HG02610 (cell line): ENCODE results near the gene SAXO2.
"Not testable (repeated sequence)": the region's sequence is repeated elsewhere in the genome, so short reads cannot be mapped to it uniquely, and the experiment has no call there.

Source experiments
- ATAC-seq: cut with Tn5 transposase; IDR thresholded peaks from one replicate; pipeline ENCODE4 v1.9.1; 2021; ENCODE audit warnings: mild to moderate bottlenecking, moderate library complexity; ENCODE audit not compliant: unreplicated experiment

Gene SAXO2, protein sequence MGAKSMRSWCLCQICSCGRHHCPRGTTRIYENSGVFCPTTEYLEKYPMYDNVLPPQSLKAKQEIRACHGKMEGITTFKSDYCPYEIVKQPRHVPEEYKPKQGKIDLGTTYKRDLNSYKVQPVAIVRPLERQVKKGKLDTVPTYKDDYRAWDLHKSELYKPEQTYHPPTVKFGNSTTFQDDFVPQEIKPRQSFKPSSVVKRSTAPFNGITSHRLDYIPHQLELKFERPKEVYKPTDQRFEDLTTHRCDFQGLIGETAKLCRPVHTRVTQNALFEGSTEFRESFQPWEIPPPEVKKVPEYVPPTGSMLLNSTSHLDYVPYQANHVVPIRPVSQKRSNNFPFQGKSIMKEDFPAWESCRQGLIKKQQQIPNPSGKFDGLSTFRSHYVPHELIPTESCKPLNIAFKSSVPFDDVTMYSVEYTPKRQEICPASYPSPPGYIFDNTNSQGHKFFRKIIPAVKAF

DNA sequence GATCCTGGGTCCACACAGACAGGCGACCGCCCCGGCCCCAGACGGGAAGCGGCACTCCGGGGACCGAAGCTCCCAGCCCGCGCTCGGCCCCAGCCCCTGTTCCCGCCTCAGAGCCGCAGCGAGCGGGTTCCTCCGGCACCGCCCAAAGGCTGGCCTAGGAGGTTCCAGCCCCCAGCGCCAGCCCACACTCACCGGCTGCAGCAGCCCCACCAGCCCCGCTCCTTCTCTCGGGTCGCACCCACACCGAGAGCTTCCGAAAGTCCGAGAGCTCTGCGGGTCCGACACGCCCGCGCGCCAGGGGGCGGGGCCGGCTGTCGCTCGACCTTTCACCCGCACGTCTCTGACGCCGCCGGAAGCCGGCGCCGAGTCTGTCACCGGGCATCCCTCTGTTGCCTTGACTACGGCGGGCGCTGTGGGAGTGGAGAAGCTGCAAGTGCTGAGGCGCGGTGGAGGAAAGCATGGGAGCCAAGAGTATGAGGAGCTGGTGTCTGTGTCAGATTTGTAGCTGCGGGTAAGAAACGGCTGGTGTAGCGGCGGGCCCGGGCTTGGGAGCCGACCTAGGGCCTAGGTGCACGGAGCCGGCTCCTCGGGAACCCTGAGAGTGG lies at the start of gene SAXO2, which contains the start of gene EFL1:
Gene SAXO2 (plus strand): TSS at position 397 of the 605 bp plus-strand sequence. CDS start 62 bp downstream, at position 459.
Gene EFL1 (minus strand): TSS at position 313 of the 605 bp plus-strand sequence. CDS start 956 bp downstream, outside the sequence.
- peak; percentile 97 for ATAC-seq

DNA sequence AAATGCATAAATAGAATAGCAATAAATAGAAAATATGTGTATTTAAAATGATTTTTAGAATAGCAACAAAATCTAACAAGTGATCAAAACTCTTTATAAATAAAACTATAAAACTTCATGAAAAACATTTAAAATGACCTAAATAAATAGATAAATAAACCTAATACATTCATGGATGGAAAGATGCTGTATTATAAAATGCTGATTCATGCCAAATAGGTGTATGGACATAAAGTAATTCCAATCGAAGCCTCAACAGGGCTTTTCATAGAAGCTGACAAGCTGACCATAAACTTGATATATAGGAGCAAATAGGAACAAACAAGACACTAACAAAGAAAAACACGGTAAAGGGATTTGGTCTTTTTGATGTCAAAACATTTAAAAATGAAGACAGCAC lies 46.5 kb upstream of the SAXO2 start:
- ATAC-seq = not testable (repeated sequence)

DNA sequence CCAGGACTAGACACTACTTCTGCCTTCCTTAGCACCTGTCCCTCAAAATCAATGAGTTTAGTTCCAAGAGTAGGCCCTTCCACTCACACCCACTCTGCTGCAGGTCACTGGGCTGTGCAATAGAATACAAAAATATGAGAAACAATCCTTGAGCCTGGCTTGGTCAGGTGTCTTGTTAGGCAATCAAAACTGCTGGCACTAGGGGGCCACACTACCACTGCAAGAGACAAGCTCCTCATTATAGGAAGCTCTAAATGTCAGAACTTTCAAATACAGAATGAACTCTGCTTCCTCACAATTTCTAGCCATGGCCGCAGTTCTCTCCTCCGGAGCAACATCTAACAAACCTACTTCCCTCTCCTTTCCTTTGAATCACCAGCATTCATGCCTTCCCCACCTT lies 41.1 kb upstream of the SAXO2 start:
- not testable (repeated sequence) for ATAC-seq

DNA sequence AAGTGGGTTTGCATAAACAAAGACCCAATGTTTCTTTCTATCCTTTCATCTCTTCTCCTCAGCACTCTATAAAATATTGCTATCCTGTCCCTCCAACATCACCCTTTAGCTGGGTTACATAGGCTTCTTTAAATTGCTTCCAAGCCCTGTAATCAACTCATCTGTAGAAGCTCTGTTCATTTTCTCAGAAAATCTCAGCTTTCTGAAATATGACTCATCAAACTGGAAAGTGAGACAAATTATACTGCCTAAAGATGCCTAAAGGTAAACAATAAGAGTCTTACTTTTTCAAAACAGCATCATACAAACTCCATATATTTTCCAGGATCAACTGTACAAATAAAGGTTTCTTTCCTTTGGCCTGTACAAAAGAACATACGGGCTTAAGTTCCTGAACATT lies 33.9 kb upstream of the SAXO2 start:
- no peak for ATAC-seq

DNA sequence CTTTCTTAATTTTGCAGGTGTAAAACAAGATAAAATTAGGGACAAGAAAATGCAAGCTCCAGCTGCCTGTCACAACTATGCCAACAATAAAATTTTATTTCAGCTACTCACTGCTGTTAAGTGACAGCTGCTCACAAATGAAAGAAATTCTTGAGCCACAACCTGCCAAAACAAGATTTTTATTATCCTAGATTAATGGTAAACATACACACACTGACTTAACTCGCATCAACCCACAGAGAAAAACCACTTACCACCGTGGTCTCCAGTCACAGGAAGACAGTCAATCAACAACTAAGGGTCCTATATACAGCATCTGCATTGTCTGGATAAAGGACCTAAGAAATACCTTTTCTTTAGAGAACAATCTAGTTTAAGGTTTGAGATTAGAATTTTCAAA lies 31.4 kb upstream of the SAXO2 start:
- no peak for ATAC-seq

DNA sequence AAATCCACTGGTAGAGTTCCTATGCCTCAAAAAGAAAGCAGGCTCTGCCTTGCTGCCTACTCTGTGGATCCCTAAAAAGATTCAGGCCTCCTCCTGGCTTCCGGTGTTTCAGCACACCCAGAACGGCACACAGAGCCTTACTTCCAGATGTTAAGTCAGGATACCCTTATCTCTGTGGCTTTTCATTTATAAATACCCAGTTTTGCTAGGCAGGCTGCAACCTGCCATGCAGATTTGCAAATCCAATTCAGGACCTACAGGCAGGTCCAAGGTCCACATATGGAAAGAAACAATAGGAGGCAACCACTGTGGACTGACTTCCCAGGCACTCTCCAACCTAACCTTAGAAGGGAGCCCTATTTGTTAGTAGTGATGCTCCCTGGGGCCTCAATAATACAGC lies 30.8 kb upstream of the SAXO2 start:
- ATAC-seq = no peak

DNA sequence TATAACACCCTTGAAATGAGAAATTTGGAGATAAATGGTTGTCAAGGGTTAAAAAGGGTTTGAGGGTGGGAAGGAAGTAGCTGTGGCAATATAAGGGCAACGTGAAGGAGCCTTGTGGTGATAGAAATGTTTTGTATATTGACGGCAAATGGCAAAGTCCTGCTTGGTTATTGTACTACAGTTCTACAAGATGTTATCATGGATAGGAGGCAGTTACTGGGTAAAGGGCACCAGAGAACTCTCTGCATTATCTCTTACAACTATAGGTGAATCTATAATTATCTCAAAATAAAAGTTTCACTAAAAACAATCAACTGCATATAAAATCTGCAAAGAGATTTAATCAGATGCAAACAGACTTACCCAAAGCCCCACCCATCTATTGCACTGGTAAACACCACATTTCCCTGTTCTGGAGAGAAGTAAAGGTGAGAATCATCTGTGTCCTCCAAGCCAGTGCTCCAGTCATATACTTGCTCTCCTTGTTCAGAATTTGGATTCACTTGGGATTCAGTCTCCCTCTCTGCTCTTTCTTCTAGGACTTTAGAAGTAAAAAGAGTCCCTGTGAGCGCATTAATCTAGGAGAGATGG lies 24.6 kb upstream of the SAXO2 start:
- ATAC-seq = not testable (repeated sequence)

DNA sequence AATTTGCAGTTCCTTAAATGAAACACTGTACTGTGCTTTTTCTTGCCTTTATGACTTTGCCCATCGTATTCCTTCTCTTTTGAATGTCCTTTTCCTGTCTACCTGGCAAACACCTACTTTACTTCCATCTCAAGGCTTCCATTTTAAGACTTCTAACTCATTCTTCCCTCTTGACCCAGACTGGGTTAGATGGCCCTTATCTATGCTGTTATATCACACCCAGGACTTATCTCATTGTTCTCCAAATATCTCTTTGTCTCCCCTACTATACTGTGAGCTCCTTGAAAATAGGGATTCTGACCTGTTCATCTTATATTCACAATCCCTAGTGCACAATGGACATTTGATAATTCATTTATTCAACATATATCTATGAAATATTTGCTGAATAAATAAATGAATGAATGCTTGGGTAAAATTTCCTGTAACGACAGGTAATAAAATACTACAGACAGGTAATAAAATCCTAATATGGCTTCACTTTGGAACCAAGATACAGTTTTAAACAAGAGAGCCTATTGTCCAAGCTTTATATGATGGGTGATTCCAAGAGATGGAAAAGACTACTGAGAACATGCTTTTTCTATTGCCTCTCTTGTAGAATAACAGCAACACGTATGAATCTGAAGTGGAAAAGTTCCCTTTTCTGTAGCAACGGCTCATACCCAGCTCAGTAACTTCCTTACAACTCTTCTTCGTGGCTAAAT lies 22.8 kb upstream of the SAXO2 start:
- no peak for ATAC-seq

DNA sequence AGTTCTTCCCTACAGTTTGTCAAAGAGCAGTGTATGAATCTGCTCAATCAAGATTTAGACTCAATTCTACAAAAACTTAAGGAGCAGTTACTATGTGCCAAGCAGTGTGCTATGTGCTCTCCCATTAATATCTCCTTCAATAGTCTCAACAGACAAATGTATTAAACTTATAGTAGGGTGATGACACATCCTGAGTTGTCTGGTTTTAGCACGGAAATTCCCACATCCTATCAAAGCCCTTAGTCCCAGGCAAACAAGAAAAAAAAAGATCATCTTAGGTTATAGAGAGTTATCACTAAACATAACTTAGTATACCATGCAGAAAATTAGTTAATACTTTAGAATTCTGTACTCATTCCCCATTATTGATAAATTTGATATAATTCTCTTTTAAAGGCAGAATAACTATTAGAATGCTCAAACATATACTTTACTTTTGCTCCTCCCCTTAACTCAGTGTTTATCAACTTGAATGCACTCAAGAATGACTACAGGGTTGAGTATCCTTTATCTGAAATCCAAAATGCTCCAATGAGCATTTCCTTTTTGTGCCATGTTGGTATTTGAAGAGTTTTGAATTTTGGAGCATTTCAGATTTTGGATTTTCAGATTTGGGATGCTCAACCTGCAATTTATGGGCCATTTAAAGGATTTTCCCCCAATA lies 20.6 kb upstream of the SAXO2 start:
- not testable (repeated sequence) for ATAC-seq

DNA sequence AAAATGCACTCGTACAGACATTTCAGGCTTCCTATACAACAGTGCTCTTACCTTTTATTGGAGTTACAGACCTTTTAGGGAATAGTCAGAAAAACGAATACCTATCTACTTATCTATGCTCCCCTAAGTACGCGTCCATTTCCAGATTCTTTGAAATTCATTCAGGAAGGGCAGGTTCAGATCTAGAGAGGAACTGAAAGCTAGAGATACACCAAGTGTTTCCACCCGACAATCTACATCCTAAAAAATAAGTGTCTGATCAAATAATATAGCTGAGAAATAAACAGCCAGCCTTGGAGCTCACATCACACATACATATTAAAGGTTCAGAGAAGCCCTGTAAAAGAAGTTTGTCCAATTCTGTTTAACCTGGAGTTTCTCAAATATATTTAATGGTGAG lies 19.0 kb upstream of the SAXO2 start:
- ATAC-seq = not testable (repeated sequence)

DNA sequence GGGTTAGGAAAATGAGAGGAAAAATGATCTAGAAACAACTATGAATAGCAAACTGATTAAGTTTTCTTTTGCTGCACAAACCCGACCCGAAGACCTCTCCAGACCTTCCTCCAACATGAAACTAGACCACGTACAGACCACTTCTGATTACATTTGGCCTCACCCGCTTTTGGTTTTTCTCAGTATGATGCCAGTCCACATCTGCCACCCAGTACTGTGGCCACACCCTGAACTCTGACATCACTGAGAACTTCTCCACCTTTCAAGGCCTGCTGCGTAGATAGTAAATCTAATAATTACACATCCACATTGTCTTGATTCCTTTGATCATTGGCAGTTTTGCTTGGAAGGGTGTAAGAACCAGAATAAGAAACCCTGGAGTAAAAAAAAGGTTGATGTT lies 16.7 kb upstream of the SAXO2 start:
- ATAC-seq = not testable (repeated sequence)

DNA sequence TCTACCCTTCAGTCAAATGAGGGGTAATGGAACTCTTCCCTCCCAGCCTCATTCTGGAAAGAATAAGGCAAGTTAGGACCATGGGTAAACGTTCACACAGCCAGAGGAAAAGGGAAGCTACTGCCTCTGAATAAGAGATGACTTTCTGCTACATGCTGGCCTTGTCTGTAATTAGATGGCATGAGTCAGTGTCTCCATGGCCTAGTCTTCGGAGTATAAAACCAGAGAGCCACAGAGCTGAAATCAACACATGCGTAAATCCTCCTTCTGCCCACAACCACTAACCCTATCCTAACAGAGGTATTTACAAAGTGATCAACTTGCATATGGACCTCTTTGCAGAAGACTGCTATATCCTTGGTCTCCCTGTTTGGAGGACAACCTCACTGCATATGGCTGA lies 14.4 kb upstream of the SAXO2 start:
- ATAC-seq = not testable (repeated sequence)

DNA sequence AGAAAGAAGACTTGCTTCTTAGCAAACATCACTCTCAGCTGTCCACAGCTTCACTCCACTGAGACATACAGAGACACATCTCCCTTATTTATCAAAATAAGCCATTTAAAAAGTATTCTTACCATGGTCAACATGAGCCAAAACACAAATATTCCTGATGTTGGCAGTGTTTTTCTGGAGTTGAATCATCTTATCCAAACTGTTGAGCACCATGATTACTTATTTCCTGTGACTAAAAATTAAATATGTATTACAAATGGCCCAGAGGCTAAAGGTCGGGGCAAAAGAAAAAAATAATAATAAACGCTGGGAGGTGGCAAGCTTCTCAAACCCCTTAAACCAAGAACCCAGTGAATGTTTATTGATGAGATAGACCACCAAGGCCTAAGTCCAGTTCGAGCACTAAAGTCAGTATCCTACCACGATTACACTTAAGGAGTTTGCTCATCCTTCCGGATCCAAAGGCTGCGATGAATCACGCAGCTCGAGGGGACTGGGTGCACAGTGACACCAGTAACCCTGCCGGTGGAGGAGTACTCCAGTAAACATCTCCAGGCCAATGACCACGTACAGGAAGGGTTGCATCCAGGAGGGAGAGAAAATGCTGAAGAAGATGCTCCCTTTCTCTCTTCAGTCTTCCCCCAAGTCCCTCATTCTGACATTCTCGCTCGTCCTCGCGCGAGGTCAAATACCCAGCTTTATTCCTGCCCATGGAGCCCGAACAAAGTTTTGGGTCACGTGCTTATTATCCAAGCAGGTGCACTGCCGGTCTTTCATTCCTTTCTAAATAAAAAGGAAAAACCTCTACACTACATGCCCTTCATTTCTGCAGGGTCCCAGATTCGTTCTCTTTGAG lies 824 bp upstream of the SAXO2 start:
- ATAC-seq = peak; percentile 30

DNA sequence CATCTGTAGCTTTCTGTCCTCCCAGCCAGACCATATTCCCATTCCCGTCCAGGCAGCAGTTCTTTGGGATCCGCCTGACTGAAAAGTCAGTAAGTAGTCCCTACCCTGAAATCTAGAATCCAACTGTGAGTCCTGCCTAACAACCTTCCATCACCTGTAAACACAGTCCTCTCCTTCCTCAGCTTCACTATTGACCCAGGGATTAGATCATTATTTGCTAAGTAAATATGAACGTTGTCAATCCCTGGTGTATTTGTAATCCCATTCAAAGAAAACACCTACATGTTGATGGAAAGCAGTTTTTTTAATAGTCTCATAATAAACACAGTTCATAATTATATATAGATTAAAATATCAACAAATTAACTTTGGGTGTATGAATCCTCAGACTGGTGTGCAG lies 732 bp downstream of the SAXO2 start:
- ATAC-seq = no peak

DNA sequence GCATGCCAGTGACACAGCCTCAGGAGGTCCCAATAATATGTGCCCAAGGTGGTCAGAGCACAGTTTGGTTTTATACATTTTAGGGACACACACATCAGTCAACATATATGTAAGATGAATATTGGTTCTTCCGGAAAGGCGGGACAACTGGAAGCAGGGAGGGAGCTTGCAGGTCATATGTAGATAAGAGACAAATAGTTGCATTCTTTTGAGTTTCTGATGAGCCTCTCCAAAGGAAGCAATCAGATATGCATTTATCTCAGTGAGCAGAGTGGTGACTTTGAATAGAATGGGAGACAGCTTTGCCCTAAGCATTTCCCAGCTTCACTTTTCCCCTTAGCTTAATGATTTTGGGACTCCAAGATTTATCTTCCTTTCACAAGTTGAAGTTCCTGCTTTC lies 4.5 kb downstream of the SAXO2 start:
- ATAC-seq = not testable (repeated sequence)

DNA sequence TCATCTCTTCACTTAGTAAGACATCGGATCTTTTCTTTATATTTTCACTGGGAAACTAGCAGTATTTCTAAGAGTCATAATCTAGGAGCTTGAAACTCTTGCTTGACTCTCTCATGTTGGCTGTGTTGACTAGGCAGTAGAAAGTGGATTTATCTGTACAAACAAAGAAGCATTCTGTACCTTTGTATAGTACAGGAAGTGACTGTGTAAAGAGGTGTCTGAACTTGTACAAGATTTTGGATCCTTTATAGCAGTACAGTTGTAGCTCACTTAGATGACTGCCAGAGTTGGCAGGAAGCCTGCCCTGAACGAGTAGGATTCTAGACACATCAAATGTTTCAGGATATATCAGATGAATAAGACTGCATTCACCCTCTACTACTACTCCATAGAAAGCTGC lies 5.8 kb downstream of the SAXO2 start:
- not testable (repeated sequence) for ATAC-seq

DNA sequence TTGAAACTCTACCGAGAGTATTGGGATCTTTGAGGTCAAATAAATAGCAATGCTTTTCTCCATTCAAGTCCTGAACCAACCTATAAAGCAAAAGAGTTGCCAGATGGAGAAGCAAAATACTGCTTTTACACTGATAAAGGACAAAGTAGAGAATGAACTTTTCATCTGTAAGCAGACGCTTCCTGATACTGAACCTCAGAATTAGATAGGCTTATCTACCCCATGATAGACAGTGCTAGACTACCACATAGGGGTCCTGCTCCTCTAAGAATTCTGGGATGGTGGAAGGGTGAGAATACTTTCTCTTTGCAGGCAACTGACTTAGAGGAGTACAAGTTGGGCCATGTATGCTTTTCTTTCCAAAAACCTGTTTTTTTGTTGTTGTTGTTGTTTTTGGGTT lies 9.5 kb downstream of the SAXO2 start:
- no peak for ATAC-seq

DNA sequence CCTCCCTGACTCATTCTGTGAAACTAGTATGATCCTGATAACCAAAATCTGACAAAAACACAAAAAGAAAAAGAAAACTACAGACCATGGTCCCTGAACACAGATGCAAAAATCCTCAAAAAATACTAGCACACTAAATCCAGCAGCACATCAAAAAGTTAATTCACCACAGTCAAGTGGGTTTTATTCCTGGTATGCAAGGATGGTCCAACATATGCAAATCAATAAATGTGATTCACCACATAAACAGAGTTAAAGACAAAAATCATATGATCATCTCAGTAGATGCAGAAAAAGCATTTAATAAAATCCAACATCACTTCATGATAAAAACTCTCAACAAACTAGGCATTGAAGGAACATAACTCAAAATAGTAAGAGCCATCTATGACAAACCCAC lies 12.8 kb downstream of the SAXO2 start:
- no peak for ATAC-seq

DNA sequence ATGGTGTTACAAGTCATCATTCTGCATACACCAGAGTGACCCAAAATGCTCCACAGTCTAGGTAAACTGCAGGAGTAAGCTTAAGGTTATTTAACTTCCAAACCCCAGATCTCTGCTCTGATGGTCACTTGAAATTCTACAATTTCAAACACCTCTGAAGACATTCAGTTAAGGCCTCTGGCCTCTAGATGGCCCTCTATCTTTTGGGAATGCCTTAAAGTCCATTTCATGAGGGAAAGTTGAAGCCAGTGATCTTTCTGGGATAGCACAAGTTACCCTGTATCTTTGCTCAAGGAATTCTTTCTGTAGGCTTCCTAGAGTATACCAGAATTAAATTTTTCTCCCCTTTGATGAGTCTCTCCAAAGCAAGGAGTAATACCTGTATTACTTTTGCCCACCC lies 18.7 kb downstream of the SAXO2 start:
- ATAC-seq = not testable (repeated sequence)

DNA sequence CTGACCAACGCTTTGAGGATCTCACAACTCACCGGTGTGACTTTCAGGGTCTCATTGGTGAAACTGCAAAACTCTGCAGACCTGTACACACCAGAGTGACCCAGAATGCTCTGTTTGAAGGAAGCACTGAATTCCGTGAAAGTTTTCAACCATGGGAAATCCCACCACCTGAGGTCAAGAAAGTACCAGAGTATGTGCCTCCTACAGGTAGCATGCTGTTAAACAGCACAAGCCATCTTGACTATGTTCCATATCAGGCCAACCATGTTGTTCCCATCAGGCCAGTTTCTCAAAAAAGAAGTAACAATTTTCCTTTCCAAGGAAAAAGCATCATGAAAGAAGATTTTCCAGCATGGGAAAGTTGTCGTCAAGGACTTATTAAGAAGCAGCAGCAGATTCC lies 19.8 kb downstream of the SAXO2 start:
- ATAC-seq = not testable (repeated sequence)
